DOHH2 (cell line): ENCODE data around the gene FRAS1.

Experiments used
- H3F3A ChIP-seq: fragments of 200-600 bp; sonication (generic), shearing (Covaris generic); 2 replicates; pipeline ENCODE4 v1.6.0; 2016; ENCODE audit warnings: antibody characterized with exemption, mild to moderate bottlenecking; ENCODE audit not compliant: control insufficient read depth, insufficient read depth
- H3K27ac ChIP-seq: fragments of 200-600 bp; sonication (generic); 2 replicates; pipeline ENCODE4 v1.5.1; 2014; ENCODE audit warnings: low read depth, mild to moderate bottlenecking, low read length, moderate library complexity
- H3K27me3 ChIP-seq: fragments of 200-600 bp; sonication (generic); 2 replicates; pipeline ENCODE4 v1.6.1; 2014; ENCODE audit warnings: mild to moderate bottlenecking, low read length, mixed read lengths; ENCODE audit not compliant: control insufficient read depth
- H3K36me3 ChIP-seq: fragments of 200-600 bp; sonication (generic); 2 replicates; pipeline ENCODE4 v1.6.1; 2014; ENCODE audit warnings: mild to moderate bottlenecking, low read length, moderate library complexity, mixed read lengths; ENCODE audit not compliant: control insufficient read depth
- H3K4me1 ChIP-seq: fragments of 200-600 bp; sonication (generic); 2 replicates; pipeline ENCODE4 v1.6.1; 2014; ENCODE audit warnings: mild to moderate bottlenecking, low read length, mixed read lengths; ENCODE audit not compliant: control insufficient read depth
- H3K4me2 ChIP-seq: fragments of 200-600 bp; sonication (generic); 2 replicates; pipeline ENCODE4 v1.6.0; 2014; ENCODE audit warnings: mild to moderate bottlenecking, low read length, moderate library complexity
- H3K4me3 ChIP-seq: fragments of 200-600 bp; sonication (generic); 2 replicates; pipeline ENCODE4 v1.5.1; 2014; ENCODE audit warnings: mild to moderate bottlenecking, low read length, mixed read lengths
- H3K79me2 ChIP-seq: fragments of 200-600 bp; sonication (generic); 2 replicates; pipeline ENCODE4 v1.6.1; 2014; ENCODE audit warnings: mild to moderate bottlenecking, low read length, mixed read lengths; ENCODE audit not compliant: control insufficient read depth
- H3K9me2 ChIP-seq: fragments of 200-600 bp; sonication (generic); replicated peaks from 2 replicates; pipeline ENCODE4 v1.6.1; 2014; ENCODE audit warnings: mild to moderate bottlenecking, low read length, mixed read lengths; ENCODE audit not compliant: control insufficient read depth
- H3K9me3 ChIP-seq: fragments of 200-600 bp; sonication (generic); 2 replicates; pipeline ENCODE4 v1.6.1; 2014; ENCODE audit warnings: antibody characterized with exemption, low read length, mixed read lengths; ENCODE audit not compliant: control insufficient read depth, insufficient read depth
- H4K20me1 ChIP-seq: fragments of 200-600 bp; sonication (generic); 2 replicates; pipeline ENCODE4 v1.6.0; 2014; ENCODE audit warnings: low read depth, mild to moderate bottlenecking, antibody characterized with exemption, low read length, moderate library complexity; ENCODE audit not compliant: control insufficient read depth, insufficient read depth
- CTCF ChIP-seq: fragments of 200-600 bp; sonication (generic); IDR thresholded peaks from one replicate; pipeline ENCODE4 v1.5.1; 2014; ENCODE audit warnings: antibody characterized with exemption, mild to moderate bottlenecking, low read depth, low read length; ENCODE audit not compliant: poor library complexity, severe bottlenecking
- EZH2phosphoT487 ChIP-seq: fragments of 200-600 bp; sonication (generic); IDR thresholded peaks from 2 replicates; pipeline ENCODE4 v1.6.1; 2017; ENCODE audit warnings: borderline replicate concordance, mild to moderate bottlenecking, antibody characterized with exemption, low read length, moderate library complexity, mixed read lengths

FRAS1 gene

DNA sequence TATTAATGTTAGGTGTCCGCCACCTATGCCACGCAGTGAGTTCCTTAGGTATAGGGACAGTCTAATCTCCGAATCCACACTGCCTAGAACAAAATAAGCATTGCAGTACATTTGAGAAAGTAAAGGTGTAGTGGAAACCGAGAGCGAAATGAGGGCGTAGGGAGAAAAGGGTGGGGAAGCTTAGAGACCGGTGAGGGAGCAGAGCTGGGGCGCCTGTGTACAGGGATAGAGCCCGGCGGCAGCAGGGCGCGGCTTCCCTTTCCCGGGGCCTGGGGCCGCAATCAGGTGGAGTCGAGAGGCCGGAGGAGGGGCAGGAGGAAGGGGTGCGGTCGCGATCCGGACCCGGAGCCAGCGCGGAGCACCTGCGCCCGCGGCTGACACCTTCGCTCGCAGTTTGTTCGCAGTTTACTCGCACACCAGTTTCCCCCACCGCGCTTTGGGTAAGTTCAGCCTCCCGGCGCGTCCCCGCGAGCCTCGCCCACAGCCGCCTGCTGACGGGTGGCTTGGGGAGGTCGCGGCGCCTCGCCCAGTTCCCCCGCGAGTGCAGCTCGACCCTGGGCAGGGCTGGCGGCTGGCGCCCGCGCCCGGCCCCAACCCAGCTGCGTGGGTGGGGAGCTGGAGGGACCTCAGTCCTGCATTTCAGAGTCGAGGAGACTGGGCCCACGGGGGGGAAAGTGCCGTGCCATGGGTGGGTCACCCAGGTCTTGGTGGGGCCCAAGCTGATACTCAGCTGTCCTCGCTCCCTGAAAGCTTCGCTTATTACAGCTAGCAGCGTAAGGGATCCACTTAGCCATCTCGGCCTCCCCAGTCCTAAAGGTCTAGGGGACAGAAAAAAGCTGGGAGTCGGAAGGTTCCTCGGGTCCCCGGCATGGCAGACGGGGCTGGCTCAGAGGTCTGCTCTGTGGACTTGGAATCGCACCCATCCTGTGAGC is 494.6 kb downstream of the FRAS1 start, which contains the start of gene ANXA3:
ANXA3 (plus strand) TSS at position 351 of the 932 bp plus-strand sequence. CDS start 2,704 bp downstream, outside the sequence.
- H3K4me1 ChIP-seq: no peaks in the 10 kb centered on the region
- H3K27ac ChIP-seq: no peak within 1 kb of the TSS
- no peaks in the 10 kb centered on the region for H3F3A ChIP-seq
- H3K4me2 ChIP-seq: peak within 1 kb of the TSS; percentile 8; the same call in 1 of the 2 replicates
- H3K79me2 ChIP-seq: no peaks in the 10 kb centered on the region
- no peaks in the 10 kb centered on the region for H4K20me1 ChIP-seq
- no peaks in the 10 kb centered on the region for H3K9me2 ChIP-seq
- TF ChIP-seq EZH2phosphoT487 (no peak), CTCF (no peak)
- no peak within 1 kb of the TSS for H3K4me3 ChIP-seq
- 0 out of 2 replicates have a peak, but pooled peaks cover 4% of the 10 kb centered on the region for H3K9me3 ChIP-seq
- H3K36me3 ChIP-seq: no peaks in the 10 kb centered on the region
- peaks cover 34% of the 10 kb centered on the region for H3K27me3 ChIP-seq

- H3K79me2 ChIP-seq: no peaks in the 10 kb centered on the region
- no peaks in the 10 kb centered on the region for H3F3A ChIP-seq
- H3K27me3 ChIP-seq: peaks cover 34% of the 10 kb centered on the region
- H3K4me1 ChIP-seq: no peaks in the 10 kb centered on the region
- H3K9me3 ChIP-seq: 0 out of 2 replicates have a peak, but pooled peaks cover 4% of the 10 kb centered on the region
- no peaks in the 10 kb centered on the region for H3K9me2 ChIP-seq
- no peak overlapping the region for H3K4me3 ChIP-seq
- H3K4me2 ChIP-seq: no peak overlapping the region
- no peaks in the 10 kb centered on the region for H4K20me1 ChIP-seq
- H3K27ac ChIP-seq: no peak overlapping the region
- no peaks in the 10 kb centered on the region for H3K36me3 ChIP-seq
- no peak for TF ChIP-seq EZH2phosphoT487
- no peak for TF ChIP-seq CTCF
Measured at GRCh38 chr4:78552389-78553042, 495.4 kb downstream of the FRAS1 start.

- Histone ChIP-seq H4K20me1 (no peaks in the 10 kb centered on the region), H3K79me2 (no peaks in the 10 kb centered on the region), H3K4me1 (no peaks in the 10 kb centered on the region), H3K27me3 (peaks cover 37% of the 10 kb centered on the region), H3K9me2 (no peaks in the 10 kb centered on the region), H3F3A (no peaks in the 10 kb centered on the region), H3K9me3 (0 out of 2 replicates have a peak, but pooled peaks cover 4% of the 10 kb centered on the region), H3K4me3 (no peak overlapping the region), H3K4me2 (no peak overlapping the region), H3K36me3 (no peaks in the 10 kb centered on the region), H3K27ac (no peak overlapping the region)
- TF ChIP-seq EZH2phosphoT487 (no peak), CTCF (no peak)
Measured at GRCh38 chr4:78553043-78553396, 495.9 kb downstream of the FRAS1 start.
